HG03108 (cell line): ENCODE measurements around the gene RAB34.

Experiments
- ATAC-seq: cut with Tn5 transposase; IDR thresholded peaks from one replicate; pipeline ENCODE4 v1.9.1; 2021; ENCODE audit warnings: moderate library complexity; ENCODE audit not compliant: unreplicated experiment

RAB34 gene

DNA sequence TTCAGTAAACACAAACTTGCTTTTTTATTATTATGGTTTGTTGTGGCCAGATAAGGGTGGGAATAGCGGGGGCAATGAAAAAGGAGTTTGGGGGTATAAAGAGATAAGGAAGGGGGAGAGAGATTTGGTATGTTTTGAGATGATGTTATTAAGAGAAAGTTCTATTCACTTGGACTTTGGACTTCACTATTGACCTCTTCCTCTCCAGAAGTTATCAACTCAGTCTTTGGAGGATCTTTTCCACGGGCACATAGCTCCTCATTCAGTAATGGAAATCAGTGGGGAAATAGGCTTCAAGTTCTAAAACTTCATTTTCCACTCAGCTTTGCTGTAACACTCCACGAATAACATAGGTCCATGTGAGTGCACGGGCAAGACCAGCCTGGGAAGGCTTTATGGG, 29.2 kb downstream of the RAB34 start:
- ATAC-seq = no peak

DNA sequence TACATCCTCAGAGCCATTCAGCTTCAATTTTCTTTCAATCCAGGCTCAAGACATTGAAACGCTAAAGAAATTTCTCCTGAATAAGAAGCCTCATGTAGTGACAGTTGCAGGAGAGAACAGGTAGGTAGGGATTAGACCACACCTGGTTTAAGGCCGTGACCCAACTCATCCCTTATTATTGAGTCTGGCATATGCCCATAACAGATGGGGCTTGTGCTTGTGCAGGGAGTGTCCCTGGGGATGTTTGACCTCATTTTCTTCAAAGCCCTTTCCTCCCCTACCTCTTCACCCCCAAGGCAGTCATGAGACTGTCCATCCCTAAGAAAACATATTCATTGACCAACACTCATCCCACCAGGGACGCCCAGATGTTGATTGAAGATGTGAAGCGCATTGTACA, 31.4 kb downstream of the RAB34 start:
- ATAC-seq = no peak

DNA sequence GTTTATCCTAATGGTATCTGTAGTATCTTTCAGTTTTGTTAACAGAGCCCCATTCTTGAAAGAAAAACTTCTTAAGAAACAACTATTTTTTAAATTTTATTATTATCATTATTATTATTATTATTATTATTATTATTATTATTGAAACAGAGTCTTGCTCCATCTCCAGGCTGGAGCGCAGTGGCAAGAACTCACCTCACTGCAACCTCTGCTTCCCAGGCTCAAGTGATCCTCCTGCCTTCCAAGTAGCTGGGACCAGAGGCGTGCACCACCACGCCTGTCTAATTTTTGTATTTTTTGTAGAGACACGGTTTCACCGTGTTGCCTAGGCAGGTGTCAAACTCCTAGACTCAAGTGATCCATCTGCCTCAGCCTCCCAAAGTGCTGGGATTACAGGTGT, 32.3 kb downstream of the RAB34 start:
- ATAC-seq = no peak

DNA sequence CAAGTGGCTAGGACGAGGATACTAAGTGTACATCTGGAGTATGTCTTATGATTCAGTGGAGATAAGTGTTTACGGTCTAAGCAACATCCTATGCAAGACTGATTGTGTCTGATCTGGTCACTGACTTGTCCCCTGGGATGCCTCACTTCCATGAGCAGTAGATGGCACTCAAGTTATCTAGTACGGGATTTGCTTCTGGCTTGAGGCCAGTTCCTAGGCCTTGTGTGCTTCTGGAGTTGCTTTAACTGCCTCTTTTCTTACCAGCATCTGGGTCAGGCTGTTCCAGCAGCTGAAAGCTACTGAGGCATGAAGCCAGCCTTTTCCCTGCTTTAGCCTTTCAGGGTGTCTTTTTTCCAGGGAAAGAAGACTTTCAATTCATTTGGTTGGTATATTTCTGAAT, 32.7 kb downstream of the RAB34 start:
- no peak for ATAC-seq

DNA sequence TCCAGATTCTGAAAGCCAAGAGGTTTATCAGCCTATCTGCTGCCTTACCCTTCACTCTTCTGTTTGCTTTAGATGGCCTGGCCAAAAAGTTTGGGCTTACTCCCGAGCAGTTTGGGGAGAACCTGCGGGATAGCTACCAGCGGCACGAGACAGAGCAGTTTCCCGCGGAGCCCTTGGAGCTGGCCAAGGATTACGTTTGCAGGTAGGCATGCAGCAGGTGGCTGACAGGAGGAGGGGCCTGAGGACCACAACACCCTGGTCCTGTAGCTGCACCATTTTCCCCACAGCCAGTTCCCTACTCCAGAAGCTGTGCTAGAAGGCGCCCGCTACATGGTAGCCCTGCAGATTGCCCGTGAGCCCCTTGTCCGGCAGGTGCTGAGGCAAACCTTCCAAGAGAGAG, 35.0 kb downstream of the RAB34 start:
- ATAC-seq = no peak

DNA sequence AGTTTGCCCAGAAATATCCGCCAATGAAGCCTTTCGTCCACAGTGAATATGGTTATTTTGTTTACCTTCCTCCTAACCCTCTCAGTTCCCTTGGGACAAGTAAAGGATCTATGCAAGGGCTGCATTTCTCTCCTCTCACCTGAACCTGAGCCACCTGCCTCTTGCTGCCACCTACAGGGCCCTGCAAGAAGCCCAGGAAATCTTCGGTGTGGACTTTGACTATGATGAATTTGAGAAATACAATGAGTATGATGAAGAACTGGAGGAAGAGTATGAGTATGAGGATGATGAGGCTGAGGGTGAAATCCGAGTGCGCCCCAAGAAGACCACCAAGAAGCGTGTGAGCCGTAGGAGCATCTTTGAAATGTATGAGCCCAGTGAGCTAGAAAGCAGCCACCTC, 41.7 kb downstream of the RAB34 start:
- ATAC-seq = no peak

DNA sequence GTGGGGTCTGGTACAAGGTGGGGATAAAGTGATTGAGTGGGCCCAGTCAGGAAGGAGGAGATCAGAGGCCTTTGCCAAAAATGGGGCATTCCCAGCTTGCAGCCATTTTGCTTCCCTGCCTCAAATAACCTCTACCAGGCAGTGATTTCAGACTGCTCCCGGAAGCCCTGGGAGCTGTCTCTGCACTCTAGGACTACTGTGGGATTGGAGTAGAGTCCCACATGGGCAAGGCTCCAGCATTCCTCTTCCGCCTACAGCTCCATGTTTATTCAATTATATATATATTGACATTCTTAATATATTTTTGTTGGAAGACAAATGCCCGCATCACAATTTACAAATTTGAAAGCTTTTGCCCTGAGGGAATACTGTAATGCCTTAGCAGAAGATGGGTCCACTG, 42.2 kb downstream of the RAB34 start:
- ATAC-seq = no peak

DNA sequence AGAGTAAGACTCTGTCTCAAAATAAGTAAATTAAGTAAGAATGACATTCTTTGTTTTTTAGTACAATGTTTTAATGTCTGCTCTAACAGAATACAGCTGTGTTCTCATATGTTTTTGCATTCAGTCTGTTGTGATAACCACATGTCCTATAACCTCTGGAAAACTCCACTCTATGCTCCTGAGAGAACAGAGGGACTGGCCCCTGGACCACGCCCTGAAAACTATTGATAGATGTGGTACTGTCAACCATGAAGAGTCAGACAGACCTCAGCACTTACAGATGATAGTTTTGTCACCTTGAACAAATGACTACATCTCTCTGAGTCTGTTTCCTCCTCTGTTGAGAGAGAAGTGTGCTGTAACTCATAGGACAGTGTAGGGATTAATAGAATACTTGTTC, 47.8 kb downstream of the RAB34 start:
- ATAC-seq = no peak

DNA sequence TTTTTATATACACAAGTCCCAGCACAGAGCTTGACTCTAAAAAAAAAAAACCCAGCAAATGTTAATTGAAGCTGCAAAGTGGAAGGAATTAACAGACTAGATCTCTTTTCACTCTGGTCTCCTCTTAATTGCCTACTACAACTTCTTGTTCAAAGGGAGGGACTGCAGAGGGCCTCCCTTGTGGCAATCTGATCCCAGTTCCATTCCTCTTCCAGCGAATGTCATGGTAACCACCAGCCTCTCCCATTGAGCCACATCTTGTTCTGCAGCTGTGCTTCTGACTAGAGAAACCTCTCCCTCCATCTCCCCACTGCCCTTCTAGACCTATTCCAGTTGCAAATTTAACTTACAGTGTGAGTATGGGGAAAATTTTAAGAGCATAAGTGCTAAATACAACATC, 49.8 kb downstream of the RAB34 start:
- ATAC-seq = no peak

DNA sequence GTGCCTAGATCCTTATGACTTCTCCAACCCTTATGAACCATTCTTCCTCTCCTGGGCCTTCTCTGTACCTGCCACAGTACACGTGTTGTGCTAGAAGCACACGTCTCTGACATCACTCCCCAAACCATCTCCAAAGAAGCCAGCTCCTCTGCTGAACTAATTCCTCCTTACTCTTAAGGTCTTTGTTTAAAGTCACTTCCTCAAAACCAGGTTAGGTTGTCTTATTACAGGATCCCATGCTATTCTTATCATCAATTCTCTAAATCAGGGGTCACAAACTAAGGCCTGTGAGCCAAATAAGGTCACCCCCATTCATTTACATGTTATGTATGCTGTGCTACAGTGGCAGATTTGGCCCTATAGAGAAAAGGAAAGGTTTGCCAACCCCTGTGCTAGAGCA, 51.7 kb downstream of the RAB34 start:
- no peak for ATAC-seq
